HepG2 (cell line): ENCODE measurements around the gene RNF8. TPM values are rescaled to one million over a fixed set of nuclear protein-coding genes. Genes with fewer than 3 reads are reported as not detected.
A peak's percentile ranks its signal among the peaks of the same experiment; 100 is the strongest.

Experiments
- BRD4 ChIP-seq: sonication (generic); formaldehyde crosslinking; IDR thresholded peaks from 2 replicates; pipeline ENCODE4 v1.4.0; 2020; ENCODE audit warnings: missing genetic modification reagents
- CBX2 ChIP-seq, 2 experiments: fragments of 200-600 bp in 1 of 2; sonication (generic); formaldehyde crosslinking in 1 of 2; IDR thresholded peaks; 2 replicates each; pipeline versions ENCODE4 v1.7.0 to v1.8.1; 2018 to 2022; ENCODE audit warnings: low read depth in 2 of 2, low read length in 1 of 2, mild to moderate bottlenecking in 1 of 2, missing genetic modification reagents in 1 of 2
- EZH2 ChIP-seq: conservative IDR thresholded peaks from 2 replicates; pipeline ENCODE4 v1.6.1; 2012; ENCODE audit warnings: mild to moderate bottlenecking, low read depth, low read length, moderate library complexity
- MEIS2 ChIP-seq: sonication (generic); formaldehyde crosslinking; IDR thresholded peaks from 2 replicates; pipeline ENCODE4 v1.9.0; 2021; ENCODE audit warnings: mild to moderate bottlenecking, missing genetic modification reagents
- NFE2L2 ChIP-seq: fragments of 150-350 bp; IDR thresholded peaks from 2 replicates; pipeline ENCODE4 v1.6.1; 2014; ENCODE audit warnings: low read length
- POLR2A ChIP-seq, 2 experiments: IDR thresholded peaks; 2 replicates each; pipeline ENCODE4 v1.6.1; 2011; ENCODE audit warnings: low read depth in 2 of 2, low read length in 2 of 2, mild to moderate bottlenecking in 1 of 2, moderate library complexity in 1 of 2; ENCODE audit not compliant: insufficient read depth in 1 of 2
- RBFOX2 ChIP-seq: fragments of 200-400 bp; formaldehyde crosslinking; IDR thresholded peaks from 2 replicates; pipeline ENCODE4 v1.6.1; 2017; ENCODE audit warnings: low read depth, mild to moderate bottlenecking, low read length
- SKI ChIP-seq: fragments of 450-650 bp; IDR thresholded peaks from one replicate; pipeline ENCODE4 v1.6.1; 2018; ENCODE audit warnings: mild to moderate bottlenecking; ENCODE audit not compliant: partially characterized antibody
- ZIK1 ChIP-seq: sonication (generic); formaldehyde crosslinking; IDR thresholded peaks from 2 replicates; pipeline ENCODE4 v1.5.0; 2020; ENCODE audit warnings: mild to moderate bottlenecking, low read depth, missing genetic modification reagents, borderline replicate concordance
- ZNF44 ChIP-seq: sonication (generic); formaldehyde crosslinking; IDR thresholded peaks from 2 replicates; pipeline ENCODE4 v1.5.1; 2020; ENCODE audit warnings: mild to moderate bottlenecking, missing genetic modification reagents
- ZNF792 ChIP-seq: IDR thresholded peaks from 2 replicates; pipeline ENCODE4 v1.6.1; 2016
- ZSCAN29 ChIP-seq: sonication (generic); formaldehyde crosslinking; conservative IDR thresholded peaks from 2 replicates; pipeline ENCODE4 v1.4.0; 2020; ENCODE audit warnings: mild to moderate bottlenecking, missing genetic modification reagents
- polyA plus RNA-seq, 8 experiments: library from polyadenylated mRNA; depleted of rRNA in 3 of 8; stranded (reverse) in 7 of 8; unstranded in 1 of 8; fragments of >200 nt; fragmentation: Illumina TruSeq in 4 of 8; extraction: Trizol in 4 of 8; gene quantifications; 2 replicates each; pipeline versions ENCODE4 v1.2.1 to v1.2.3, GENCODE V29; 2011 to 2016; ENCODE audit warnings: low read depth in 4 of 8, missing spikeins in 1 of 8, mixed read lengths in 1 of 8; ENCODE audit not compliant: insufficient read depth in 1 of 8
- total RNA-seq, 5 experiments: library from RNA; depleted of rRNA; stranded (reverse); fragments of >200 nt; fragmentation: Illumina TruSeq; extraction: Trizol; gene quantifications; 2 replicates each; pipeline ENCODE4 v1.2.3, GENCODE V29; 2016; ENCODE audit warnings: low read depth in 1 of 5
- TF ChIP-seq, protein P1 (sequence below): sonication (generic); formaldehyde crosslinking; IDR thresholded peaks from 2 replicates; pipeline ENCODE4 v1.5.0; 2020; ENCODE audit warnings: missing genetic modification reagents
- TF ChIP-seq, protein P2 (sequence below), 2 experiments: sonication (generic) in 1 of 2; formaldehyde crosslinking in 1 of 2; IDR thresholded peaks; 2 replicates each; pipeline versions ENCODE4 v1.6.1 to v1.9.0; 2014 to 2022; ENCODE audit warnings: antibody characterized with exemption in 1 of 2, borderline replicate concordance in 1 of 2, inconsistent platforms in 1 of 2, low read depth in 1 of 2, missing genetic modification reagents in 1 of 2
- TF ChIP-seq, protein P3 (sequence below): sonication (generic); formaldehyde crosslinking; conservative IDR thresholded peaks from 2 replicates; pipeline ENCODE4 v1.8.0; 2022; ENCODE audit warnings: missing genetic modification reagents
- TF ChIP-seq, protein P4 (sequence below): IDR thresholded peaks from 2 replicates; pipeline ENCODE4 v1.4.0; 2020; ENCODE audit warnings: mild to moderate bottlenecking, missing genetic modification reagents

The RNF8 gene
- total and polyA plus RNA-seq, 2 of the 13 experiments (the other 11 are each of a cell fraction or from before 2014, with no cell fraction given): 21.8 to 47.6 TPM

DNA sequence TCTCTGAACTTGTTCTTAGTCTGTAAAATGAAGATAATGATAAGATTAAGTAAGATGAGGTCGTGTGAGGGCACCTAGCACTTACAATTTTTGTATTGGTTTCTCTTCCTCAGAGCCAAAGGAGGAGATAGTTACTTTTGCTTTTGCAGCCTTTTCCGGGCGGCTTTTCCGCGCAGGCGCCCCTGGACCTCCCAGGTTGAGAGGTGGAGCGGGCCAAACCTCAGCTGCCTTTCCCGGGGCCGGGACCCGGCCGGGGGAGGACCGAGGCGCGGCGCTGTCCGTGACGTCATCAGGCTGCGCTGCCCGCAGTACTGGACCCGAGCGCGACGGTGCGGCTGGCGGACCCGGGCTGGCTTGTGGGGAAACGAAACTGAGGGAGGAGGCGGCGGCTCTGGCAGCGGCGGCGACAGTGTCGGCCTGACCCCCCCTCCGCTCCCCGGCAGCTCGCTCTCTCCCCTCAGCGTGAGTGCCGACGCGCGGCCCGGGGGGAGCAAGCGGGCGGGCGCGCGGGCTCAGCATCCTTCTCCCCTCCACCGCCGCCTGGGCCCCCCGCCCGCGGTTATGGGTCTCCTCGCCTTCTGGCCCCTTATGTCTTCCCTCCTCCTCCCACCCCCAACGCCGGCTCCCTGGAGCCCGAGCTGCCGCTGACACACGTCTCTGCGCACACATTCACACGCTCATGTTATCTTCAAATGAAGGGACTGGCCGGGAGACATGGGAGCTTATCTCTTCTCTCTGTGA, 79.3 kb downstream of the RNF8 start, which contains the start of gene CMTR1 (continued):
- TF ChIP-seq ZIK1 (CRISPR knock-in tag): peak; percentile 92
- peak; percentile 56; the same call in 1 of the 2 replicates for TF ChIP-seq ZNF44 (CRISPR knock-in tag)
- TF ChIP-seq BRD4 (CRISPR knock-in tag): peak; percentile 70; the same call in 1 of the 2 replicates
- peak; percentile 96 for TF ChIP-seq RBFOX2
- TF ChIP-seq, protein P1, sequence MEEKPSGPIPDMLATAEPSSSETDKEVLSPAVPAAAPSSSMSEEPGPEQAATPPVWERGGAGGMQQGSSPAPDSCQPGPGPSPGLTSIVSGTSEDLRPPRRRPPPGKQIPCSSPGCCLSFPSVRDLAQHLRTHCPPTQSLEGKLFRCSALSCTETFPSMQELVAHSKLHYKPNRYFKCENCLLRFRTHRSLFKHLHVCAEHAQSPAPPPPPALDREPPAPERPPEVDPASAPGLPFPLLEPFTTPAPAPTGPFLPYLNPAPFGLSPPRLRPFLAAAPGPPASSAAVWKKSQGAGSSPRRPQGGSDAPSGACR (CRISPR knock-in tag): 0 out of 2 replicates have a peak, but pooled peaks have one; percentile 11
- TF ChIP-seq CBX2 (IDR thresholded peaks at IDR 0.05; ENCODE audit: low read depth, low read length): no peak
- TF ChIP-seq CBX2 (CRISPR knock-in tag; IDR thresholded peaks at IDR 0.05; ENCODE audit: low read depth): no peak
- TF ChIP-seq, protein P2, sequence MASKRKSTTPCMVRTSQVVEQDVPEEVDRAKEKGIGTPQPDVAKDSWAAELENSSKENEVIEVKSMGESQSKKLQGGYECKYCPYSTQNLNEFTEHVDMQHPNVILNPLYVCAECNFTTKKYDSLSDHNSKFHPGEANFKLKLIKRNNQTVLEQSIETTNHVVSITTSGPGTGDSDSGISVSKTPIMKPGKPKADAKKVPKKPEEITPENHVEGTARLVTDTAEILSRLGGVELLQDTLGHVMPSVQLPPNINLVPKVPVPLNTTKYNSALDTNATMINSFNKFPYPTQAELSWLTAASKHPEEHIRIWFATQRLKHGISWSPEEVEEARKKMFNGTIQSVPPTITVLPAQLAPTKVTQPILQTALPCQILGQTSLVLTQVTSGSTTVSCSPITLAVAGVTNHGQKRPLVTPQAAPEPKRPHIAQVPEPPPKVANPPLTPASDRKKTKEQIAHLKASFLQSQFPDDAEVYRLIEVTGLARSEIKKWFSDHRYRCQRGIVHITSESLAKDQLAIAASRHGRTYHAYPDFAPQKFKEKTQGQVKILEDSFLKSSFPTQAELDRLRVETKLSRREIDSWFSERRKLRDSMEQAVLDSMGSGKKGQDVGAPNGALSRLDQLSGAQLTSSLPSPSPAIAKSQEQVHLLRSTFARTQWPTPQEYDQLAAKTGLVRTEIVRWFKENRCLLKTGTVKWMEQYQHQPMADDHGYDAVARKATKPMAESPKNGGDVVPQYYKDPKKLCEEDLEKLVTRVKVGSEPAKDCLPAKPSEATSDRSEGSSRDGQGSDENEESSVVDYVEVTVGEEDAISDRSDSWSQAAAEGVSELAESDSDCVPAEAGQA (IDR thresholded peaks at IDR 0.05; ENCODE audit: low read depth): peak; percentile 95
- TF ChIP-seq, protein P2 (CRISPR knock-in tag; IDR thresholded peaks at IDR 0.05; ENCODE audit: borderline replicate concordance): no peak
- no peak for TF ChIP-seq EZH2
- peak; percentile 52; the same call in 1 of the 2 replicates for TF ChIP-seq MEIS2
- TF ChIP-seq SKI: peak; percentile 64
- TF ChIP-seq, protein P3, sequence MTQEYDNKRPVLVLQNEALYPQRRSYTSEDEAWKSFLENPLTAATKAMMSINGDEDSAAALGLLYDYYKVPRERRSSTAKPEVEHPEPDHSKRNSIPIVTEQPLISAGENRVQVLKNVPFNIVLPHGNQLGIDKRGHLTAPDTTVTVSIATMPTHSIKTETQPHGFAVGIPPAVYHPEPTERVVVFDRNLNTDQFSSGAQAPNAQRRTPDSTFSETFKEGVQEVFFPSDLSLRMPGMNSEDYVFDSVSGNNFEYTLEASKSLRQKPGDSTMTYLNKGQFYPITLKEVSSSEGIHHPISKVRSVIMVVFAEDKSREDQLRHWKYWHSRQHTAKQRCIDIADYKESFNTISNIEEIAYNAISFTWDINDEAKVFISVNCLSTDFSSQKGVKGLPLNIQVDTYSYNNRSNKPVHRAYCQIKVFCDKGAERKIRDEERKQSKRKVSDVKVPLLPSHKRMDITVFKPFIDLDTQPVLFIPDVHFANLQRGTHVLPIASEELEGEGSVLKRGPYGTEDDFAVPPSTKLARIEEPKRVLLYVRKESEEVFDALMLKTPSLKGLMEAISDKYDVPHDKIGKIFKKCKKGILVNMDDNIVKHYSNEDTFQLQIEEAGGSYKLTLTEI (CRISPR knock-in tag): no peak
- TF ChIP-seq ZNF792 (CRISPR knock-in tag): peak; percentile 71; the same call in 1 of the 2 replicates
- TF ChIP-seq, protein P4, sequence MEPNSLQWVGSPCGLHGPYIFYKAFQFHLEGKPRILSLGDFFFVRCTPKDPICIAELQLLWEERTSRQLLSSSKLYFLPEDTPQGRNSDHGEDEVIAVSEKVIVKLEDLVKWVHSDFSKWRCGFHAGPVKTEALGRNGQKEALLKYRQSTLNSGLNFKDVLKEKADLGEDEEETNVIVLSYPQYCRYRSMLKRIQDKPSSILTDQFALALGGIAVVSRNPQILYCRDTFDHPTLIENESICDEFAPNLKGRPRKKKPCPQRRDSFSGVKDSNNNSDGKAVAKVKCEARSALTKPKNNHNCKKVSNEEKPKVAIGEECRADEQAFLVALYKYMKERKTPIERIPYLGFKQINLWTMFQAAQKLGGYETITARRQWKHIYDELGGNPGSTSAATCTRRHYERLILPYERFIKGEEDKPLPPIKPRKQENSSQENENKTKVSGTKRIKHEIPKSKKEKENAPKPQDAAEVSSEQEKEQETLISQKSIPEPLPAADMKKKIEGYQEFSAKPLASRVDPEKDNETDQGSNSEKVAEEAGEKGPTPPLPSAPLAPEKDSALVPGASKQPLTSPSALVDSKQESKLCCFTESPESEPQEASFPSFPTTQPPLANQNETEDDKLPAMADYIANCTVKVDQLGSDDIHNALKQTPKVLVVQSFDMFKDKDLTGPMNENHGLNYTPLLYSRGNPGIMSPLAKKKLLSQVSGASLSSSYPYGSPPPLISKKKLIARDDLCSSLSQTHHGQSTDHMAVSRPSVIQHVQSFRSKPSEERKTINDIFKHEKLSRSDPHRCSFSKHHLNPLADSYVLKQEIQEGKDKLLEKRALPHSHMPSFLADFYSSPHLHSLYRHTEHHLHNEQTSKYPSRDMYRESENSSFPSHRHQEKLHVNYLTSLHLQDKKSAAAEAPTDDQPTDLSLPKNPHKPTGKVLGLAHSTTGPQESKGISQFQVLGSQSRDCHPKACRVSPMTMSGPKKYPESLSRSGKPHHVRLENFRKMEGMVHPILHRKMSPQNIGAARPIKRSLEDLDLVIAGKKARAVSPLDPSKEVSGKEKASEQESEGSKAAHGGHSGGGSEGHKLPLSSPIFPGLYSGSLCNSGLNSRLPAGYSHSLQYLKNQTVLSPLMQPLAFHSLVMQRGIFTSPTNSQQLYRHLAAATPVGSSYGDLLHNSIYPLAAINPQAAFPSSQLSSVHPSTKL (CRISPR knock-in tag): peak; percentile 80
- TF ChIP-seq POLR2A (IDR thresholded peaks at IDR 0.05; ENCODE audit: insufficient read depth in 1 of 2, low read depth in 2 of 2, low read length in 2 of 2): peak; percentile 90
- no peak for TF ChIP-seq NFE2L2
- TF ChIP-seq ZSCAN29 (CRISPR knock-in tag): peak; percentile 83; the same call in 1 of the 2 replicates
